ENCODE measurements around the gene PAQR4.

The PAQR4 gene

GRCh38 chr16:3019594-3020246, 50.6 kb downstream of the PAQR4 start (continued):
- TF ChIP-seq ZNF221 (tag by site-specific recombination; IDR thresholded peaks at IDR 0.05; ENCODE audit: borderline replicate concordance) (no peak), ZEB2 (tag by site-specific recombination; IDR thresholded peaks at IDR 0.05) (peak; percentile 14)

- ChIA-PET POLR2A (interaction anchor here (0.5 to 11.9 kb wide), 21 partner anchors 8 to 1056 kb away, joined by 3 to 247 read pairs (median 6); partner anchors contain the start of genes FLYWCH1, KREMEN2, PAQR4 and PGP), CTCF (interaction anchor here (1.1 to 4.1 kb wide), 6 partner anchors 8 to 18 kb away, joined by 3 to 41 read pairs (median 10); no protein-coding TSS in a partner anchor)
- peak; percentile 55; the same call in 1 of the 2 replicates for TF ChIP-seq ZBTB8A (tag by site-specific recombination; IDR thresholded peaks at IDR 0.05)
- no peak for TF ChIP-seq TCF7L2 (IDR thresholded peaks at IDR 0.05; ENCODE audit: borderline replicate concordance, low read depth, low read length)
- TF ChIP-seq ZSCAN5A (tag by site-specific recombination; IDR thresholded peaks at IDR 0.05): 0 out of 2 replicates have a peak, but pooled peaks have one; percentile 42
- TF ChIP-seq MZF1 (tag by site-specific recombination; IDR thresholded peaks at IDR 0.05; ENCODE audit: borderline replicate concordance): peak; percentile 64; the same call in 1 of the 2 replicates
- 0 out of 2 replicates have a peak, but pooled peaks have one; percentile 5 for TF ChIP-seq ZBTB6 (tag by site-specific recombination; IDR thresholded peaks at IDR 0.05)
- peak; percentile 24 for TF ChIP-seq ZBTB26 (tag by site-specific recombination; optimal IDR thresholded peaks at IDR 0.05)
- peak; percentile 22; the same call in 1 of the 2 replicates for TF ChIP-seq ZNF561 (tag by site-specific recombination; IDR thresholded peaks at IDR 0.05; ENCODE audit: borderline replicate concordance)
- TF ChIP-seq ZNF677 (tag by site-specific recombination; IDR thresholded peaks at IDR 0.05): 0 out of 2 replicates have a peak, but pooled peaks have one; percentile 8
- TF ChIP-seq ZNF529 (tag by site-specific recombination; IDR thresholded peaks at IDR 0.05; ENCODE audit: insufficient replicate concordance): no peak
- no peak for TF ChIP-seq ZNF76 (tag by site-specific recombination; IDR thresholded peaks at IDR 0.05; ENCODE audit: borderline replicate concordance, low read depth)
- 0 out of 2 replicates have a peak, but pooled peaks have one; percentile 28 for TF ChIP-seq CTCF (tag by site-specific recombination; IDR thresholded peaks at IDR 0.05)
- peak; percentile 54; the same call in 1 of the 2 replicates for TF ChIP-seq ZNF600 (tag by site-specific recombination; IDR thresholded peaks at IDR 0.05)
- TF ChIP-seq ZNF501 (tag by site-specific recombination; IDR thresholded peaks at IDR 0.05): no peak
- Histone ChIP-seq H3K4me3 (ENCODE audit: low read depth, low read length) (peak within 1 kb of the TSS; percentile 75), H3K4me1 (ENCODE audit: control insufficient read depth, insufficient read depth, low read length) (peaks cover 21% of the 10 kb centered on the region), H3K9me3 (ENCODE audit: control insufficient read depth, insufficient read depth, low read depth, low read length) (no peaks in the 10 kb centered on the region), H3K36me3 (ENCODE audit: control insufficient read depth in 2 of 2, insufficient read depth in 1 of 2, low read length in 2 of 2) (no peaks in the 10 kb centered on the region), H3K27ac (ENCODE audit: extremely low read depth, low read depth, low read length) (peak within 1 kb of the TSS; percentile 54)
These were observed 51.1 kb downstream of the PAQR4 start, which contains the start of gene TNFRSF12A for GRCh38 chr16:3020247-3020603. TSS of gene TNFRSF12A (plus strand) at chr16:3020368. CDS start at chr16:3020398, 30 bp downstream.

All from HEK293 (cell line).